ENCODE data around the gene HIVEP3. TPM values are rescaled to one million over a fixed set of nuclear protein-coding genes. Genes with fewer than 3 reads are reported as not detected.
A peak's percentile ranks its signal among the peaks of the same experiment; 100 is the strongest.

The HIVEP3 gene
- total RNA-seq, 2 donors from 2014 or later: 0.13 to 0.99 TPM

DNA sequence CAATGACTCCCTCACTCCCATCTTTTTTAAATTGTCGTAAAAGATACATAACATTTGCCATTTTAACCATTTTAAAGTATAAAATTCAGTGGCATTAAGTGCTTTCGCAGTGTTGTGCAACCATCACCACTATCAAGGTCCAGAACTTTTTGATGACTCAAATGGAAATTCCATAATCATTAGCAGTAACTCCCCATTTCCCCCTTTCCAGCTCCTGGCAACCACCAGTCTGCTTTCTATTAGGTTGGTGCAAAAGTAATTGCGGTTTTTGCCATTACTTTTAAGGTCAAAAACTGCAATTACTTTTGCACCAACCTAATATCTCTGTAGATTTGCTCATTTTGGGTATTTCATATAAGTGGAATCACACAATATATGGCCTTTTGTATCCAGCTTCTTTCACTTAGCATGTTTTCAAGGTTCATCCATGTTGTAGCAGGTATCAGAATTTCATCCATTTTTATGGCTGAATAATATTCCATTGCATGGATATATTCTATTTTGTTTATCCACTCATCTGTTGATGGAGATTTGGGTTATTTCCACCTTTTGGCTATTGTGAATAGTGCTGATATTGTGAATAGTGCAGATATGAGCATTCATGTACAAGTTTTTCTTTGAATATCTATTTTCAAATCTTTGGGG is 159.7 kb downstream of the HIVEP3 start:
- Mint-ChIP-seq H3K27me3 (ENCODE audit: insufficient read depth) (no peaks in the 10 kb centered on the region), H3K27ac (no peak overlapping the region), H3K9me3 (peaks cover 3% of the 10 kb centered on the region), H3K4me1 (peaks cover 4% of the 10 kb centered on the region), H3K36me3 (ENCODE audit: low read depth) (no peaks in the 10 kb centered on the region), H3K4me3 (no peak overlapping the region)
- no peak for DNase-seq
- Histone ChIP-seq H3K9me3 (ENCODE audit: control insufficient read depth, low read length) (peaks cover 10% of the 10 kb centered on the region), H3K9ac (ENCODE audit: extremely low read depth, low read length, poor library complexity, severe bottlenecking) (no peak overlapping the region), H3K36me3 (ENCODE audit: control insufficient read depth, insufficient read depth, low read length) (no peaks in the 10 kb centered on the region), H3K27me3 (ENCODE audit: control insufficient read depth, insufficient read depth, low read length, poor library complexity, severe bottlenecking) (no peaks in the 10 kb centered on the region), H3K4me1 (ENCODE audit: control insufficient read depth, insufficient read depth, low read length) (no peaks in the 10 kb centered on the region), H3K27ac (ENCODE audit: low read depth, low read length) (no peak overlapping the region), H3K4me3 (ENCODE audit: low read length) (no peak overlapping the region)
- TF ChIP-seq CTCF (conservative IDR thresholded peaks at IDR 0.05): no peak
- 92 to 100% methylated on average over 2 to 3 of the region's 3 CpGs for WGBS, 2 experiments (ENCODE audit: insufficient coverage in 1 of 2, insufficient read length in 1 of 2)

DNA sequence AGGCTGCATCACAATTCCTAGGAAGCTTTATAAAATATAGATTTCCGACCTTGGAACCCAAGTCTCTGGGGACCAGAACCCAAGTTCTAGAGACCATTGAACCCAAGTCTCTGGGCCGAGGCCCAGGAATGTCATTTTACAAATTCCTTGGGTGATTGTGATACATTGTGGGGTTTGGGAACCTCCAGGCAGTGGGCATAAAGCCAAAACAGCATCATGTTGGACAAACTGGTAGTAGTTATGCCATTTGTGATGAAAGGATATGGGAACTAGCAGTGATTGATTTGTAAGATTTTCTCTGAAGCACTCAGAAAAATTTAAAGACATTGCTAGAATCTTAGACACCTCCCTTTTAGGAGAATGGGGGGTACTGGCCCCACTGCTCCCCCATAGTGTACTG is 160.2 kb downstream of the HIVEP3 start:
- no peaks in the 10 kb centered on the region for H3K4me1 ChIP-seq (ENCODE audit: control insufficient read depth, insufficient read depth, low read length)
- WGBS, 2 experiments (ENCODE audit: insufficient coverage in 1 of 2, insufficient read length in 1 of 2): 76 to 85% methylated on average over 2 of the region's 2 CpGs
- Mint-ChIP-seq H3K4me1 (peaks cover 8% of the 10 kb centered on the region), H3K36me3 (ENCODE audit: low read depth) (no peaks in the 10 kb centered on the region), H3K27ac (no peak overlapping the region), H3K27me3 (ENCODE audit: insufficient read depth) (no peaks in the 10 kb centered on the region), H3K4me3 (no peak overlapping the region), H3K9me3 (peaks cover 3% of the 10 kb centered on the region)
- peaks cover 10% of the 10 kb centered on the region for H3K9me3 ChIP-seq (ENCODE audit: control insufficient read depth, low read length)
- no peak overlapping the region for H3K4me3 ChIP-seq (ENCODE audit: low read length)
- H3K27ac ChIP-seq (ENCODE audit: low read depth, low read length): no peak overlapping the region
- TF ChIP-seq CTCF (conservative IDR thresholded peaks at IDR 0.05): no peak
- DNase-seq: no peak
- H3K9ac ChIP-seq (ENCODE audit: extremely low read depth, low read length, poor library complexity, severe bottlenecking): no peak overlapping the region
- H3K36me3 ChIP-seq (ENCODE audit: control insufficient read depth, insufficient read depth, low read length): no peaks in the 10 kb centered on the region
- H3K27me3 ChIP-seq (ENCODE audit: control insufficient read depth, insufficient read depth, low read length, poor library complexity, severe bottlenecking): no peaks in the 10 kb centered on the region

DNA sequence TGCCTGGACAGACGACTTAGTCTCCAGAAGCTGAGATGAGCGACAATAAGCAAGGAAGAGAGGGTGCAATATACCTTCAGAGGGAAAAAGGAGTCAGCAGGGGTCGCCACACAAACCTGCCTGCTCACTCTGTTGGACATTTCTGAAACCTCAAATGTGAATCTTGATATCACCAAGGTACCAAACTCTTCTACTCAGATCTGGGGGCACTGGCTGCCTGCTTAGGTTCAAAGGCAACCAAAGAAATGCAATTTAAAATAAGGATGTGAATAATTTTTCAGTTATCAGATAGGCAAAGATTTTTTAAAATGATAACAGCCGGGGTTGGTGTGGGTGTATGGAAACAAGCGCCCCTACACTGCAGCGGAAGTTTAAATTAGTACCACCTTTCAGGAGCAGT is 164.2 kb downstream of the HIVEP3 start:
- no peaks in the 10 kb centered on the region for H3K9me3 Mint-ChIP-seq
- no peaks in the 10 kb centered on the region for H3K27me3 ChIP-seq (ENCODE audit: control insufficient read depth, insufficient read depth, low read length, poor library complexity, severe bottlenecking)
- no peak overlapping the region for H3K4me3 ChIP-seq (ENCODE audit: low read length)
- no peaks in the 10 kb centered on the region for H3K9me3 ChIP-seq (ENCODE audit: control insufficient read depth, low read length)
- no peaks in the 10 kb centered on the region for H3K36me3 ChIP-seq (ENCODE audit: control insufficient read depth, insufficient read depth, low read length)
- peak; percentile 62 for TF ChIP-seq CTCF (conservative IDR thresholded peaks at IDR 0.05)
- H3K9ac ChIP-seq (ENCODE audit: extremely low read depth, low read length, poor library complexity, severe bottlenecking): no peak overlapping the region
- H3K4me3 Mint-ChIP-seq: no peak overlapping the region
- DNase-seq: no peak
- H3K36me3 Mint-ChIP-seq (ENCODE audit: low read depth): no peaks in the 10 kb centered on the region
- H3K27me3 Mint-ChIP-seq (ENCODE audit: insufficient read depth): no peaks in the 10 kb centered on the region
- H3K27ac Mint-ChIP-seq: no peak overlapping the region
- H3K4me1 ChIP-seq (ENCODE audit: control insufficient read depth, insufficient read depth, low read length): no peaks in the 10 kb centered on the region
- WGBS, 2 experiments (ENCODE audit: insufficient coverage in 1 of 2, insufficient read length in 1 of 2): 80 to 92% methylated on average over 5 to 6 of the region's 6 CpGs
- H3K4me1 Mint-ChIP-seq: peaks cover 8% of the 10 kb centered on the region
- no peak overlapping the region for H3K27ac ChIP-seq (ENCODE audit: low read depth, low read length)
